Esophagus squamous epithelium (tissue), 5 donors: ENCODE measurements around the gene ADGRG7. TPM values are rescaled to one million over a fixed set of nuclear protein-coding genes. Genes with fewer than 3 reads are reported as not detected.

Source experiments
- DNase-seq: peaks from one replicate; lab custom pipeline; 2025; lab: John Stamatoyannopoulos, UW
- H3K27ac ChIP-seq, 4 donors: fragments of 200-600 bp; sonication (generic); one replicate each; pipeline ENCODE4 v1.5.1; 2016 to 2019; ENCODE audit warnings: mild to moderate bottlenecking in 1 of 4
- H3K27me3 ChIP-seq, 4 donors: fragments of 200-600 bp; sonication (generic); 1 replicate in 3 of 4; 2 replicates in 1 of 4; pipeline versions ENCODE4 v1.5.1 to v1.6.0; 2017 to 2021; ENCODE audit warnings: antibody characterized with exemption in 1 of 4
- H3K36me3 ChIP-seq, 3 donors: fragments of 200-600 bp; sonication (generic); one replicate each; pipeline ENCODE4 v1.5.1; 2016 to 2019
- H3K4me1 ChIP-seq, 3 donors: fragments of 200-600 bp; sonication (generic); one replicate each; pipeline ENCODE4 v1.5.1; 2017 to 2019
- H3K4me3 ChIP-seq, 4 donors: fragments of 200-600 bp; sonication (generic); 1 replicate in 3 of 4; 2 replicates in 1 of 4; pipeline ENCODE4 v1.5.1; 2016 to 2019; ENCODE audit warnings: mild to moderate bottlenecking in 2 of 4, moderate library complexity in 1 of 4
- H3K9me3 ChIP-seq, 3 donors: fragments of 200-600 bp; sonication (generic); one replicate each; pipeline ENCODE4 v1.5.1; 2016 to 2019
- POLR2A ChIP-seq, 4 donors: fragments of 450-650 bp; IDR thresholded peaks; one replicate each; pipeline ENCODE4 v1.6.1; 2017; ENCODE audit warnings: antibody characterized with exemption in 4 of 4, mild to moderate bottlenecking in 4 of 4, moderate library complexity in 3 of 4
- WGBS, 2 donors: methylation state at CpG; one replicate each; pipeline ENCODE4 v1.1.5; 2018; 5-methylcytosine and 5-hydroxymethylcytosine counted together
- intact Hi-C: fragments of 100-400 bp; cut with DNase I; formaldehyde crosslinking; loops from one replicate; pipeline ENCODE4 v1.15.0; 2022
- total RNA-seq, 4 donors: library from RNA; depleted of rRNA; stranded (reverse); fragments of >200 nt; gene quantifications; one replicate each; pipeline ENCODE4 v1.1.0, GENCODE V29; 2016
- TF ChIP-seq, protein P1 (sequence below), 6 experiments: fragments of 450-650 bp in 4 of 6; fragments of 200-600 bp in 2 of 6; sonication (generic) in 2 of 6; IDR thresholded peaks; one replicate each; pipeline ENCODE4 v1.5.1; 2016 to 2019; ENCODE audit warnings: antibody characterized with exemption in 6 of 6, mild to moderate bottlenecking in 4 of 6, moderate library complexity in 4 of 6
- donor health status: DM: yes; HTN: yes; CAD: no.

ADGRG7 gene
- total RNA-seq, 4 donors from 2014 or later, result not detected

DNA sequence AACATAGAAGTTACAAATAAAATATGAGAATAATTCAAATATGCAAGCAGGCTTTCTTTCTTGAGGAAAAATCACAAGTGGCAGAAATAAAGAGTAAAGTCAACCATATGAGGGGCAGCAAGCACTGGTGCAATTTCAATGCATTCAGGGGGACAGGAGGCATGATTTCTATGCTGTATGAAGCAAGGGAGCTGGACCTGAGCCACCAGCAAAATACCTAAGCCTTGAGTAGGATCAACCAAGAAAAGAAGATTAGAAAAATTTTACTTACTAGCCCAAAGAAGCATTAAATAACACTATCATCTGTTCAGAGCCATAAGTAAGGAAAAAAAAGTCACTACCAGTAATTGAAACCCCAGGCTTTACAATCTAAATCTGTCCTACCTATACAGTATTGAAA, 6.3 kb downstream of the ADGRG7 start:
- DNase-seq, result no peak
- Histone ChIP-seq H3K27ac (no peak overlapping the region), H3K4me1 (no peaks in the 10 kb centered on the region), H3K9me3 (no peaks in the 10 kb centered on the region), H3K36me3 (no peaks in the 10 kb centered on the region), H3K27me3 (peaks cover 0 to 3% (median 0%) of the 10 kb centered on the region in 4 donors), H3K4me3 (no peak overlapping the region)
- no peak for TF ChIP-seq POLR2A (IDR thresholded peaks at IDR 0.05)
- TF ChIP-seq, protein P1, sequence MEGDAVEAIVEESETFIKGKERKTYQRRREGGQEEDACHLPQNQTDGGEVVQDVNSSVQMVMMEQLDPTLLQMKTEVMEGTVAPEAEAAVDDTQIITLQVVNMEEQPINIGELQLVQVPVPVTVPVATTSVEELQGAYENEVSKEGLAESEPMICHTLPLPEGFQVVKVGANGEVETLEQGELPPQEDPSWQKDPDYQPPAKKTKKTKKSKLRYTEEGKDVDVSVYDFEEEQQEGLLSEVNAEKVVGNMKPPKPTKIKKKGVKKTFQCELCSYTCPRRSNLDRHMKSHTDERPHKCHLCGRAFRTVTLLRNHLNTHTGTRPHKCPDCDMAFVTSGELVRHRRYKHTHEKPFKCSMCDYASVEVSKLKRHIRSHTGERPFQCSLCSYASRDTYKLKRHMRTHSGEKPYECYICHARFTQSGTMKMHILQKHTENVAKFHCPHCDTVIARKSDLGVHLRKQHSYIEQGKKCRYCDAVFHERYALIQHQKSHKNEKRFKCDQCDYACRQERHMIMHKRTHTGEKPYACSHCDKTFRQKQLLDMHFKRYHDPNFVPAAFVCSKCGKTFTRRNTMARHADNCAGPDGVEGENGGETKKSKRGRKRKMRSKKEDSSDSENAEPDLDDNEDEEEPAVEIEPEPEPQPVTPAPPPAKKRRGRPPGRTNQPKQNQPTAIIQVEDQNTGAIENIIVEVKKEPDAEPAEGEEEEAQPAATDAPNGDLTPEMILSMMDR (IDR thresholded peaks at IDR 0.05), result no peak
- intact Hi-C loops, result no loop called here

DNA sequence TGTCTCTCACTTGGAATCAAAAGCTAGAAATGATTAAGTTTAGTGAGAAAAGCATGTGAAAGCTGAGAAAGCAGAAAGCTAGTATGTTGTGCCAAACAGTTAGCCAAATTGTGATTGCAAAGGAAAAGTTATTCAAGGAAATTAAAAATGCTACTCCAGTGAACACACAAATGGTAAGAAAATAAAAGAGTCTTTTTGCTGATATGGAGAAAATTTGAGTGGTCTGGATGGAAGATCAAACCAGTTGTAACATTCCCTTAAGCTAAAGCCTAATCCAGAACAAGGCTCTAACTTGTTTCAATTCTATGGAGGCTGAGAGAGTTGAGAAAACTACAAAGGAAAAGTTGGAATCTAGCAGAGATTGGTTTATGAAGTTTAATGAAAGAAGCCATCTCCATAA, 11.8 kb downstream of the ADGRG7 start:
- intact Hi-C loops, result no loop called here
- Histone ChIP-seq H3K27ac (no peak overlapping the region), H3K36me3 (no peaks in the 10 kb centered on the region), H3K4me1 (no peaks in the 10 kb centered on the region), H3K27me3 (no peaks in the 10 kb centered on the region), H3K4me3 (no peak overlapping the region), H3K9me3 (no peaks in the 10 kb centered on the region)
- no peak for DNase-seq
- TF ChIP-seq POLR2A (IDR thresholded peaks at IDR 0.05), result no peak
- TF ChIP-seq, protein P1 (IDR thresholded peaks at IDR 0.05), result no peak

GRCh38 chr3:100627491-100627890, 18.1 kb downstream of the ADGRG7 start:
- 53 to 55% methylated on average over 2 of the region's 2 CpGs for WGBS, 2 donors

DNA sequence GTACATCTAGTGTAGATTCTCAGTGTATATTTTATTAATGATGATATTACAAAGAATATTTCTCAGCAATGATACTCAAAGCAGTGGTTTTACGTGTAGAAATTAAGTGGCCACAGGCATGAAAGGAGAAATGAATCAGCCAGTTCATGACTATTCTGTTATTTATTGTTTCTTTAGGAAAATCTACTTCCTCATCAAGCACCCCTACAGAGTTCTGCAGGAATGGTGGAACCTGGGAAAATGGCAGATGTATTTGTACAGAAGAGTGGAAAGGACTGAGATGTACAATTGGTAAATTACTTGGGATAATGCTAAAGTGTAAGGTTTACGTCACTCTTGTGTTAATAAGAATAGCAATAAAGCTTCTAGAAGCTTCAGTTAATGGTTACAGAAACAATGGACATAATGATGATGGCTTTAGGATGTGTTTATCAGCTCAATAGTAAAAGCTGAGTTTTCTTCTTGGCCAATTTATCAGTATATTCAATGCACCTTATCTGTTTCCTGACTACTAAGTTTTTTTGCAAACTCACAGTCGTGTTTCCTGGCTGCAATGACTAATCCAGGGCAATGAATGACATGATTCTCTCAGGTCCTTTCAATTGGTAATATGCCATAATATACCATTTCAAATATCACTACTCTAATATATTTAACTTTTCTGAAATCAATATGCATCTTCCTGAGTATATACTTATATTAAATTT, 20.2 kb downstream of the ADGRG7 start:
- Histone ChIP-seq H3K9me3 (no peaks in the 10 kb centered on the region), H3K27me3 (no peaks in the 10 kb centered on the region), H3K27ac (no peak overlapping the region), H3K4me3 (no peak overlapping the region), H3K4me1 (no peaks in the 10 kb centered on the region), H3K36me3 (no peaks in the 10 kb centered on the region)
- 46 to 63% methylated on average over 3 of the region's 3 CpGs for WGBS, 2 donors
- intact Hi-C loops, result no loop called here
- TF ChIP-seq POLR2A (IDR thresholded peaks at IDR 0.05), result no peak
- TF ChIP-seq, protein P1 (IDR thresholded peaks at IDR 0.05), result no peak
- no peak for DNase-seq

More at GRCh38 chr3:100627491-100627890, 18.1 kb downstream of the ADGRG7 start:
- H3K9me3 ChIP-seq, result no peaks in the 10 kb centered on the region
- H3K27me3 ChIP-seq, result no peaks in the 10 kb centered on the region
- H3K4me1 ChIP-seq, result no peaks in the 10 kb centered on the region
- no peaks in the 10 kb centered on the region for H3K36me3 ChIP-seq
- H3K4me3 ChIP-seq, result no peak overlapping the region
- DNase-seq, result no peak
- no peak overlapping the region for H3K27ac ChIP-seq
- TF ChIP-seq, protein P1 (IDR thresholded peaks at IDR 0.05), result no peak
- no peak for TF ChIP-seq POLR2A (IDR thresholded peaks at IDR 0.05)
- intact Hi-C loops, result no loop called here

DNA sequence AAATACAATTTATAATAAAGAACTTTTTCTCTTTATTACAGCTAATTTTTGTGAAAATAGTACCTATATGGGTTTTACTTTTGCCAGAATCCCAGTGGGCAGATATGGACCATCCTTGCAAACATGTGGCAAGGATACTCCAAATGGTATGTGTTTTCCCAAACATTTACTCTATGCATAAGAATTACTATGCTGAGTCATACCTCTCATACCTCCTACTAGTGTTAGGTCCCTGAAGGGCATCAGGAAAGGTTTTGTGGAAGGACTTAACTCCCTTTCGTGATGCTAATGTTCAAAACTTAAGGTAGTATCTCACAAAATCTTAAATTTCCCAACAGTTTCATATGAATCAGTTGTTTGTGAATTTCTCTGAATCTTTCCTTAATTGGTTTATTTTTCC, 21.3 kb downstream of the ADGRG7 start:
- TF ChIP-seq POLR2A (IDR thresholded peaks at IDR 0.05), result no peak
- TF ChIP-seq, protein P1 (IDR thresholded peaks at IDR 0.05), result no peak
- Histone ChIP-seq H3K27me3 (no peaks in the 10 kb centered on the region), H3K4me3 (no peak overlapping the region), H3K36me3 (no peaks in the 10 kb centered on the region), H3K4me1 (no peaks in the 10 kb centered on the region), H3K9me3 (no peaks in the 10 kb centered on the region), H3K27ac (no peak overlapping the region)
- intact Hi-C loops, result no loop called here
- no peak for DNase-seq
- 70 to 100% methylated on average over 1 of the region's 1 CpG for WGBS, 2 donors
